Body of pancreas (tissue), 4 donors: ENCODE measurements around the gene HID1. TPM values are rescaled to one million over a fixed set of nuclear protein-coding genes. Genes with fewer than 3 reads are reported as not detected.

Source experiments
- ATAC-seq: fragments of 150-250 bp; one replicate; pipeline ENCODE4 v1.9.1; 2016
- DNase-seq, 4 donors: peaks; one replicate each; pipeline ENCODE4 v3.0.0-alpha.2; 2019
- H3K27ac ChIP-seq, 4 donors: fragments of 200-600 bp; sonication (generic); 1 replicate in 3 of 4; 2 replicates in 1 of 4; pipeline versions ENCODE4 v1.5.1 to v1.6.1; 2016 to 2019; ENCODE audit warnings: mild to moderate bottlenecking in 1 of 4, mixed read lengths in 1 of 4, moderate library complexity in 1 of 4
- H3K27me3 ChIP-seq, 2 donors: fragments of 200-600 bp; sonication (generic); one replicate each; pipeline ENCODE4 v1.6.0; 2016; ENCODE audit warnings: mild to moderate bottlenecking in 1 of 2
- H3K36me3 ChIP-seq, 2 donors: fragments of 200-600 bp; sonication (generic); replicated peaks in 1 of 2; 2 replicates each; pipeline ENCODE4 v1.5.1; 2016; ENCODE audit warnings: low read depth in 2 of 2; ENCODE audit not compliant: insufficient read depth in 1 of 2
- H3K4me1 ChIP-seq: fragments of 200-600 bp; sonication (generic); one replicate; pipeline ENCODE4 v1.6.0; 2016
- H3K4me3 ChIP-seq, 2 donors: fragments of 200-600 bp; sonication (generic); 1 replicate in 1 of 2; 2 replicates in 1 of 2; pipeline ENCODE4 v1.5.1; 2016 to 2019
- H3K9me3 ChIP-seq, 3 donors: fragments of 200-600 bp; sonication (generic); 1 replicate in 2 of 3; 2 replicates in 1 of 3; pipeline ENCODE4 v1.5.1; 2016
- POLR2A ChIP-seq, 3 donors: fragments of 450-650 bp; IDR thresholded peaks; one replicate each; pipeline ENCODE4 v1.6.1; 2016; ENCODE audit warnings: antibody characterized with exemption in 3 of 3, mild to moderate bottlenecking in 2 of 3
- WGBS, 2 donors: methylation state at CpG; one replicate each; pipeline ENCODE4 v1.1.5; 2017; 5-methylcytosine and 5-hydroxymethylcytosine counted together
- intact Hi-C: fragments of 100-400 bp; cut with DNase I; formaldehyde crosslinking; loops from one replicate; pipeline ENCODE4 v1.15.1; 2023
- total RNA-seq, 2 donors: library from RNA; depleted of rRNA; stranded (reverse); fragments of >200 nt; gene quantifications; one replicate each; pipeline ENCODE4 v1.1.0, GENCODE V29; 2016
- TF ChIP-seq, protein P1 (sequence below), 7 experiments: fragments of 450-650 bp in 4 of 7; fragments of 200-600 bp in 3 of 7; sonication (generic) in 3 of 7; IDR thresholded peaks; one replicate each; pipeline ENCODE4 v1.5.1; 2016 to 2019; ENCODE audit warnings: antibody characterized with exemption in 7 of 7

HID1 gene
- total RNA-seq, 2 donors from 2014 or later = 157 to 164 TPM

GRCh38 chr17:74941128-74941725 lies 31.3 kb downstream of the HID1 start:
- no peaks in the 10 kb centered on the region for H3K27me3 ChIP-seq
- peaks cover 3% of the 10 kb centered on the region for H3K4me1 ChIP-seq
- DNase-seq (no peak), ATAC-seq (no peak)
- 53 to 71% methylated on average over 5 to 21 of the region's 21 CpGs for WGBS, 2 donors
- no peak for TF ChIP-seq POLR2A (IDR thresholded peaks at IDR 0.05)
- TF ChIP-seq, protein P1, sequence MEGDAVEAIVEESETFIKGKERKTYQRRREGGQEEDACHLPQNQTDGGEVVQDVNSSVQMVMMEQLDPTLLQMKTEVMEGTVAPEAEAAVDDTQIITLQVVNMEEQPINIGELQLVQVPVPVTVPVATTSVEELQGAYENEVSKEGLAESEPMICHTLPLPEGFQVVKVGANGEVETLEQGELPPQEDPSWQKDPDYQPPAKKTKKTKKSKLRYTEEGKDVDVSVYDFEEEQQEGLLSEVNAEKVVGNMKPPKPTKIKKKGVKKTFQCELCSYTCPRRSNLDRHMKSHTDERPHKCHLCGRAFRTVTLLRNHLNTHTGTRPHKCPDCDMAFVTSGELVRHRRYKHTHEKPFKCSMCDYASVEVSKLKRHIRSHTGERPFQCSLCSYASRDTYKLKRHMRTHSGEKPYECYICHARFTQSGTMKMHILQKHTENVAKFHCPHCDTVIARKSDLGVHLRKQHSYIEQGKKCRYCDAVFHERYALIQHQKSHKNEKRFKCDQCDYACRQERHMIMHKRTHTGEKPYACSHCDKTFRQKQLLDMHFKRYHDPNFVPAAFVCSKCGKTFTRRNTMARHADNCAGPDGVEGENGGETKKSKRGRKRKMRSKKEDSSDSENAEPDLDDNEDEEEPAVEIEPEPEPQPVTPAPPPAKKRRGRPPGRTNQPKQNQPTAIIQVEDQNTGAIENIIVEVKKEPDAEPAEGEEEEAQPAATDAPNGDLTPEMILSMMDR (IDR thresholded peaks at IDR 0.05) = no peak
- H3K36me3 ChIP-seq = no peaks in the 10 kb centered on the region
- no peak overlapping the region for H3K27ac ChIP-seq
- H3K4me3 ChIP-seq = no peak overlapping the region
- no peaks in the 10 kb centered on the region for H3K9me3 ChIP-seq
- intact Hi-C loops = no loop called here

DNA sequence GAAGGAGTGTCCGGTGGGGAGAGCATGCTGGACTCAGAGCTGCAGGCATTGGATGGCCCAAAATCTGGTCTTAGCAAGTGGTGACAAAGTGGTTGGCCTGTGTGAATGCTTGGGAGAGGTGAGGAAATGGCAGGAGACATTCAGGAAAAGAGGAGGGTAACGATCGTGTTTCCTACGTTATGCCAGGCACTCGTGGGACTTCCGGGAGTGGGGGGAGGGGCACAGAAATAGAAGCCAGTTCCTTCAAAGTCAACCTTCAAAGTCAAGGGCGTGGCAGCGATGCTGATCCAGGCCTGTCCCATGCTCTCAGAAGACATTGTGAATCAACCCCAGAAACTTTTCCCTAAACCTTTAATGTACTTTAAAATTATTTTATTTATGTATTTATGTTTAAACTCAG lies 33.0 kb downstream of the HID1 start:
- intact Hi-C loops = no loop called here
- TF ChIP-seq, protein P1 (IDR thresholded peaks at IDR 0.05) = no peak
- TF ChIP-seq POLR2A (IDR thresholded peaks at IDR 0.05) = no peak
- Histone ChIP-seq H3K36me3 (no peaks in the 10 kb centered on the region), H3K9me3 (no peaks in the 10 kb centered on the region), H3K27me3 (peaks cover 0 to 7% of the 10 kb centered on the region in 2 donors), H3K27ac (no peak overlapping the region), H3K4me3 (no peak overlapping the region), H3K4me1 (peaks cover 14% of the 10 kb centered on the region)
- DNase-seq (no peak), ATAC-seq (no peak)
- WGBS, 2 donors = 55 to 59% methylated on average over 8 of the region's 8 CpGs

DNA sequence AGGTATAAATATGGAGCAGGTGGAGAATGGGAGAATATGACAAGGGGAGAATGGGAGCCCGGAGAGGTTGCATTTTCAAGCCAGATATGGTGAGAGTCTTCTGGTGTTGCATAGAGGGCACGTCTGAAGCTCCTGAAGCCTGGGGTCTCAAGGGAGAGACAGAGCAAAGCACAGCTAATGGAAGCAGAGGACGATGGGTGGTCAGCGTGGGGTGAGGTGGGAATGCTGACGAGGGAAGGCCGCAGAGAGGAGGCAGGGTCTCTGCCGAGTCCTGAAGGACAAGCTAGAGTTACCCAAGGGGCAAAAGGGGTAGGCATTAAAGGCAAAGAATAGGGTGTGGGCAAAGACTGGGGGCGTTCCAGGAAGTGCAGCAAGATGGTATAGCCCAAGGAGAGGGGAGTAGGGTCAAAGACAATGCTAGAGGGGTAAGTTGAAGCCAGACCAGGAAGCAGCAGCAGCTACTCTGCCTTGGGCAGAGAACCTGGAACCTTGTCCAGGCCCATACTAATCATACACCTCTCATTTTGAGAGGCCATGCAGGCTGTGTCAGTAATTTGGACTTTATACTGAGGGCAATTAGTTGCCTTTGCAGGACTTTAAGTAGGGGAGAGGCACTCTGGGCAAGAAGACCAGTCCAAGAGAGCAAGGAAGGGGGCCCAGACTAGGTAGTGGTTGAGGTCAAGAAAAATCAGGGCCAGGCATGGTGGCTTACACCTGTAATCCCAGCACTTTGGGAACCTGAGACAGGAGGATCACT lies 34.2 kb downstream of the HID1 start:
- DNase-seq (no peak), ATAC-seq (no peak)
- no peaks in the 10 kb centered on the region for H3K9me3 ChIP-seq
- H3K36me3 ChIP-seq = no peaks in the 10 kb centered on the region
- no peak overlapping the region for H3K4me3 ChIP-seq
- H3K27me3 ChIP-seq = peaks cover 0 to 7% of the 10 kb centered on the region in 2 donors
- no peak overlapping the region for H3K27ac ChIP-seq
- WGBS, 2 donors = 72 to 85% methylated on average over 8 of the region's 8 CpGs
- TF ChIP-seq, protein P1 (IDR thresholded peaks at IDR 0.05) = no peak
- TF ChIP-seq POLR2A (IDR thresholded peaks at IDR 0.05) = no peak
- peaks cover 14% of the 10 kb centered on the region for H3K4me1 ChIP-seq
- intact Hi-C loops = no loop called here

DNA sequence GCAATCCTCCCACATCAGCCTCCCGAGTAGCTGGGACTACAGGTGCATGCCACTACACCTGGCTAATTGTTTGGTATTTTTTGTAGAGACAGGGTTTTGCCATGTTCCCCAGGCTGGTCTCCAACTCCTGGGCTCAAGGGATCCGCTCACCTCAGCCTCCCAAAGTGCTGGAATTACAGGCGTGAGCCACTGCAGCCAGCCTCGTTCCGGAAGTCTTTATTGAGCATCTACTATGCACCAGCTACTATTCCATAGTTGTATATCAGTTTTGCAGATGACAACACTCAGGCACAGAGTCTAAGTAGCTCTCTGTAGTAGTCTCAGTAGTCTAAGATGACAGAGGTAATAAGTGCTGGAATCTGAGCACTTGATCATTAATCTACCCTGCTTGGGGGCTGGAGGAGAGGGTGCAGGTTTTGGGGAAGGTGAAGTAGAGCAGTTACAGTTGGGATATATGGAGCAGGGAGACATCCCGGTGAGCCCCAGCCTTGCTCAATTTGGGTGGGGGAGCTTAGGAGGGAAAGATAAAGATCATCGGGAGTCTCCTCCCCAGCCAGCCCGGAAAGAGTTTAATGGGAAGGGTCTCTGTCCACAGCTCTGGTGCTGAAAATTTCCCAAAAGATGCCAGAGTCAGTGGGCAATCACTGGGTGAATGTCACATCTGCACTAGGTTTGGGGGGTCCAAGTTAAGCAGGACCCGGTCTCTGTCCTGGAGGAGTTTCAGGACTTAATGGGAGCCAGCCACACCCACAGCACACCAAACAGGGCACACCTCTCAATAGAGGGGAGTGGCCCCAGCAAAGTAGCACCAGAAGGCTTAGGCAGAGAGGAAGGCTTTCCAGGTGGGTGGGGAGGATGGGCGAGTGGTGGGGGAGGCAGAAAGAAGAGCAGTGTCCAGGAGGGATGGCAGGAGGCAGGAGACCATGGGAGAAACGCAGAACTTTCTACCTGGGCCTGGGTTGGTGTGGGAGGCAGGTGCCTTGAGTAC lies 35.2 kb downstream of the HID1 start:
- H3K36me3 ChIP-seq = no peaks in the 10 kb centered on the region
- no peaks in the 10 kb centered on the region for H3K9me3 ChIP-seq
- no peak for TF ChIP-seq POLR2A (IDR thresholded peaks at IDR 0.05)
- TF ChIP-seq, protein P1 (IDR thresholded peaks at IDR 0.05) = no peak
- H3K27me3 ChIP-seq = peaks cover 0 to 7% of the 10 kb centered on the region in 2 donors
- 52 to 70% methylated on average over 10 to 11 of the region's 11 CpGs for WGBS, 2 donors
- ATAC-seq = no peak
- no peak overlapping the region for H3K4me3 ChIP-seq
- H3K27ac ChIP-seq = no peak overlapping the region
- DNase-seq = no peak
- intact Hi-C loops = no loop called here
- H3K4me1 ChIP-seq = peaks cover 14% of the 10 kb centered on the region
